Endothelial cell of hepatic sinusoid (primary cell): ENCODE results near the gene CEP104.
"Not testable (repeated sequence)": the region's sequence is repeated elsewhere in the genome, so short reads cannot be mapped to it uniquely, and the experiment has no call there.

Source experiments
- in situ Hi-C: cut with HindIII; loops from 2 replicates; pipeline ENCODE4 v1.10.0; 2017; ENCODE audit warnings: low sequenced_read_pairs

The CEP104 gene

DNA sequence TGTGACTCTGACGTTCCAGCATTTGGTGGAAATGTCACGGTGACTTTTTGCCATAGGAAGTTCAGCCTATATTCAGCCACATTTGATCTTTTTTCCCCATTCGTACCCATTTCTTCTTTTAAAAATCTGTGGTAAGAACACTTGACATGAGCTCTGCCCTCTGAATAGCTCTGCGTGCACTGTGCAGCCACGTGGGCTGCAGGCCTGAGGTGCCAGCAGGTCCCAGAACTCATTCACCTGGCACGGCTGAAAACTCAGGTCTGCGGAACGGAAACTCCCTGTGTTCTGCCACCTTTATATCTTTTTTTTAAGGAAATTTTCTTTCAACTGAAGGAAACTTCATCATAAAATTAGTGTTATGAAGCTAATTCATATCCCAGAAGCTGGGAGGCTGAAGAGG is 28.6 kb downstream of the CEP104 start:
- in situ Hi-C loops = no loop called here

DNA sequence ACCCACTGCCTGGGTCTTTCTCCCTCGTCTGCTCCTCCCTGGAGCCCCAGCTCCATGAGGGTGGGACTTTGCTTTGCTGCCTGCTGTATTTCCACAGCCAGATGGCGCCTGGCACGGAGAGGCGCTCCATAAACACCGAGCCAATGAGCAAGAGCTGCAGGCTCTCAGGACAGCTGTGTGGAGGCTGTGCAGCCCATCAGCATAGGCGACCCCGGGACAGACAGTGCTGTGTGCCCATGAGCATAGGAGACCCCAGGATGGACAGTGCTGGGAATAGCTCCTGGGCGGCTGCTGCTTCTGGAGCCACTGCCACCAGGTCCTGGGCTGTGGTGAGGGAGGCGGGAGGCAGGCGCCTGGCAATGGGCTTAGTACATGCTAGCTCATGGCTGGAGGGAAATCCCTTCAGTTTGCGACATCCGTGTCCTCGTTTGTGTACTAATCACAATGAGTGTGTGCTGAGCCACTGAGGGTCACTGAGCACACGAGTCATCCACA is 29.2 kb downstream of the CEP104 start:
- in situ Hi-C loops = no loop called here

DNA sequence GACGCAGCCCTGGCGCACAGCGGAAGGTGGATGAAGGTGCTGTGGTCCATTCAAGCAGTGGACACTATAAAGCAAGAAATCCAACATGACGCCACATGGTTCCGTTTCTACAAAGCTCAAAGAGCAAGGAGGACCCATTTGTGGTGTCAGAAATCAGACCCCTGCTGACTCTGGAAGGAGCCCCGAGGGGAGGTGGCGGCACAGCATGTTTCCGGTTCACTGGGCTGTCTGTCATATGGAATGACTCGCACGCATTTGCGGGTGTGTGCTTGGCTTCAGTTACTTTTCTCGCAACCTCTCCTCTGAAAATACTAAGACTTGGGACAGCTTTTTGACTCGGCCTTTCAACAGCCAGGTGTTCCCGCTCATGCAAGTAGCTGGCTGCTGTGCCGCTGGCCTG is 31.7 kb downstream of the CEP104 start:
- in situ Hi-C loops = no loop called here

DNA sequence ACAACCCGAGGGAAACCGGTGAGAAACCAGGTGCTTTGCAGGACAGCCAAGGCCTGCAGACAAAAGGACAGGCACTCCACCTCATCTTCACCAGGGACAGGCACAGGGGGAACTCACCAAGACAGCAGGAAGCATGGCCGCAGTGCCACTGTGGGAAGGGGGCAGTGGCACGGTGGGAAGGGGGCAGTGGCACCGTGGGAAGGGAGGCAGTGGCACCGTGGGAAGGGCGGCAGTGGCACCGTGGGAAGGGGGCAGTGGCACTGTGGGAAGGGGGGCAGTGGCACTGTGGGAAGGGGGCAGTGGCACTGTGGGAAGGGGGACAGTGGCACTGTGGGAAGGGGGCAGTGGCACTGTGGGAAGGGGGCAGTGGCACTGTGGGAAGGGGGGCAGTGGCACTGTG is 32.4 kb downstream of the CEP104 start:
- in situ Hi-C loops = no loop called here

DNA sequence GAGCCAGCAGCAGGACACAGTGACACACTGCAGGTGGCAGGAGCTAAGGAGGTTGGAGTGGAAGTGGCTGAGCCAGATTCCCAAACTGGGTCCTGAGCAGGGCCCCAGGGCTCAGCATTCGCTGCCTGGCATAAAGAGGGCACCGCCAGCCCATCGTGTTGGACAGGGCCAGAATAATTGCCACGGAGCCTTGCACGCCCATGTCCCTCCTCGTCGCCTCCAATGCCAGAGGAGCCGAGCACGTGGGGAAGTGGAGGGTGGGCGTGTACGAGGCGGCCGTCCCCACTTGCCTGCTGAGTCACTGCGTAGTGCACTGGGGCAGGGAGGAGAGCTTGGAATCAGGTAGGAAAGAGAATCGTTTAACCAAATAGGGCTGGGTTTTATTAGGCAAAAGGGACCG is 34.6 kb downstream of the CEP104 start:
- in situ Hi-C loops = no loop called here

DNA sequence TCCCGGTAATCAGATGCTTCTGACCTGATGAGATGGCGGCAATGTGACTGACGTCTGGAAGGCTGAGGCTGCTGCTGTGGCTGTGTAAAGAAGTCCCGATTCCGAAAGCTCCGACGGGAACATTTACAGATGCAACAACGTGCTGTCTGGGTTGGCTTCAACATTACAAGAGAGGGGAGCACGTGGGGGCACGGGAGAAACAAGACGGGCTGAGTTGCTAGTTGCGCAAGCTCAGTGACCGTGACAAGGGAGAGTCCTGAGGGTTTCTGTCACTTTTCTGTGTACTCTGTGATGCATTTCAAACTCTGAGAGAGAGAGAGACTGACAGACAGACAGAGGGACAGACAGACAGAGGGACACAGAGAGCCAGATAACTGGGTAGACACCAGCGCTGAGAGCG is 35.1 kb downstream of the CEP104 start:
- in situ Hi-C loops = no loop called here

DNA sequence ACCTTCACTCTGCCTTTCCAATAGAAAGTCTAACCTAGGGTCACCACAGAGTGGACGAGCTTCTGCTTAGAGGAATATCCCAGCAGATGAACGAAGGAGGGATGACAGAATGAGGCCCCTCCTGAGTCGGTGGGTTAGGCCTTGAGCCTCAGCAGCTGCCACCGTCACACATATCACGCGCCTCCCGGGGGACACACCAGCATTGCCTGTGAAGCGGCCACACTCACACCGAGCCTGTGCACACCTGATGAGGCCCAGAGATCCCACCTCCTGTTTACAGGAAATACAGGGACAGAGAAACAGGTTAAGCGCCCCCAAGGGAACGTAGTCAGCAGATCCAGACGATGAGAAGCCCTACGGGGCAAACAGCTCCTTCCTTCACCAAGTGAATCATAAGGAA is 35.6 kb downstream of the CEP104 start:
- in situ Hi-C loops = no loop called here

DNA sequence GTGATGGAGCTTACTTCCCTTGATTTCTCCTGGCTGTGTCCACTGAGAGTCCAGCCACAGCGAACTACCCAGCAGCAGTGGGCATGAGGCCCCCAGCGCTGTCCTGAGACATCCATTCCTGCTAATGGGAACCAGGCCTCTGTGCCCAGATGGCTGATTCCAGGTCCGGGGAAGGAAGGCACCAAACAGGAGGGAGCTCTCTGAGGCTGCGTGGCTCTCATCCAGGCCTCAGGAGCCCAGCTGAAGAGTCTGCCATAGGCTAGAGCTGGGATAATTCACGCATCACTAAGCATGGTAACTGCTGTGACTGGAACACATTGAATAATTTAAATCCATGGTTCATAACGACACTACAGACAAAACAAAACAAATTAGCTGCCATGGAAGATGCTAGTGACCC is 36.0 kb downstream of the CEP104 start:
- in situ Hi-C loops = no loop called here

DNA sequence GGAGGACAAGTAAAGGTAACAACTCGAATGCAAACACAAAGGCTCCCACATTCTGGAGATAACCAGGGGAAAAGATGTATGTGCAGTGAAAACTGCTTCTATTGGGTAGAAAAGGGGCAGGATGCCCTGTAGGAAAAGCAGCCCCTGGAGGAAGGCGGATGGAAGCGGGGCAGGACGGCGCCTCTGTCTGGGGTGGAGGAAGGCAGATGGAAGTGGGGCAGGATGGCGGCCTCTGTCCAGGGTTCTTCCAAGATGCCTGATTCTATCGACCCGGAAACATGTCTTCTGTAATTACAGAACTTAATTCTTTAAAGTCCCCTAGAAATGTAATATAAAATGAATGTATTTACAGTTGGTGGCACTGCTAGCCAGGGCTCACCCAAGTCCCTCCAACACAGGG is 36.7 kb downstream of the CEP104 start:
- in situ Hi-C loops = no loop called here

DNA sequence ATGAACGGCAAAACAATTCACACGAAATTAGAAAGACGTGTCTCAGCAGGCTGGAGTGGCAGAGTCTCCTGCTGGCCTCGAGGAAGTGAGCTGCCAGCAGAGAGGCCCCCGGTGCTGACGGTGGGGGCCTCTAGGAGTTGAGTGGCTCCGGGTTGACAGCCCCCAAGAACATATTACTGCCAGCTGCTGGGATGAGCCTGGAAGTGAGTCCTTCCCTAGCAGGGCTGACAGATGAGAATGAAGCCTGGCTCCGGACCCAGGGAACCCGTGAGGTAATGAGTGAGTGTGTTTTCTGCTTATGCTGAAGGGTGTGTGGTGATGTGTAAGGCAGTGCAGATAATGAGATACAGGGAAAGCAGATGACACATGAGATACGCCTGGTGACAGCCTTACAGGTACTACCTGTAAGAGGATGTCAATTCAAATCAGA is 37.2 kb downstream of the CEP104 start:
- in situ Hi-C loops = loop anchor here (5.0 kb wide), 1 partner anchor 47 kb away; the partner anchor contains the start of gene SMIM1

DNA sequence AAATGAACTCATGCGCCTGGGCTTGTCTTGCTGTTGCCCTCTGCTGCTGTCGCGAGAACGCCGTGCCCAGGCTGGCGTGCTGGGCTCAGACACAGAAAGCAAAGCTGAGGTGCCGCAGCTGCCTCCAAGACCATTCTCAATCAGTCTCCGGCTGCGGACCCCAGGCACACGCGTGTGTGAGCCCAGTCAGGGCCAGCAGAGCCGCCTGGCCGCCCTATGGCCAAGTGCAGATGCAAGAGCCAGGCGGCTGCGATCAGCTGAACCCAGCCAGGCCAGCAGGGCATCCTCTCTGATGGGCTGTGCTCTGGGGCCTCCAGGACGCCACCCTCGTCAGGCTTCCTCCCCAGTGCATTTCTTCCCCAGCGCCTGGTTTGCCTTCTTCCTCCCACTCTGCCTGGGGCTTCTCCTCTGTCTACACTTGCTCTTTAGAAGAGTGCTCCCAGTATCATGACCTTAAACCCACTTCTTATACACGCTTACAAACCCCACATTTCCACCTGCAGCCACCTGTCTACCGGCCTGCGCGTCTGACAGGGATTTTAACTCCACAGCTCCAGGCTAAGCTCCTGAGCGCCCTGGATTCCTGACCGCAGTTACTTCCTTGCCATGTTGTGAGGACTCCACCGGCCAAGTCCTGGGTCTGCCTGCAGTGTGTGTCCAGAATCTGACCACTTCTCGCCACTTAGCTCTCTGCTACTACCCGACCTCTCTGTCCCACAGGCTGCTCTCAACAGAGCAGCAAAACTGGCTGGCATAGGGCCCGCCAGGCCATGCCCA is 39.0 kb downstream of the CEP104 start:
- in situ Hi-C loops = loop anchor here (5.0 kb wide), 1 partner anchor 46 kb away; the partner anchor contains the start of gene SMIM1

DNA sequence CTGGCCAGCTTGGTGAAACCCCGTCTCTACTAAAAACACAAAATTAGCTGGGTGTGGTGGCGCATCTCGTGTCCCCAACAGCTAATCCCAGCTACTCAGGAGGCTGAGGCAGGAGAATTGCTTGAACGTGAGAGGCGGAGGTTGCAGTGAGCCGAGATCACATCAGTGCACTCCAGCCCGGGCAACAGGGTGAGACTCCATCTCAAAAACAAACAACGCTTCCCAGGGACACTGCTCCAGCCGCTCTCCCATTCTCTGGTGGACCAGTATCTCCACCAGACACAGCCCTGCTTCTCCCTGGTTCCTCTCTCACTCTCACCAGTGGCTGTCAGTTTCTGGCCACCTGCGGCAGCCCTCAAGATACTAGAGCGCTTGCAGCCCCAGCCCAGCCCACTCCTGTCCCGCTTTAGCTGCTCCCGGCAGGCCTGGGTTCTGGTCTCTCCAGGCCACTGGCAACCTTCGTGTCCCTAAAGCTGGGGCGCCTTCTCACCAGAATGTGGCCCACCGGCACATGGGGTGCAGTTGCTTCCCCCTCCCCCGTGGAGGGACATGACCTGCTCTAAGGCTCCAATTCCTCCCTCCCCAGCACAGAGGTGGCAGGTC is 39.8 kb downstream of the CEP104 start:
- in situ Hi-C loops = loop anchor here (5.0 kb wide), 1 partner anchor 45 kb away; the partner anchor contains the start of gene SMIM1

DNA sequence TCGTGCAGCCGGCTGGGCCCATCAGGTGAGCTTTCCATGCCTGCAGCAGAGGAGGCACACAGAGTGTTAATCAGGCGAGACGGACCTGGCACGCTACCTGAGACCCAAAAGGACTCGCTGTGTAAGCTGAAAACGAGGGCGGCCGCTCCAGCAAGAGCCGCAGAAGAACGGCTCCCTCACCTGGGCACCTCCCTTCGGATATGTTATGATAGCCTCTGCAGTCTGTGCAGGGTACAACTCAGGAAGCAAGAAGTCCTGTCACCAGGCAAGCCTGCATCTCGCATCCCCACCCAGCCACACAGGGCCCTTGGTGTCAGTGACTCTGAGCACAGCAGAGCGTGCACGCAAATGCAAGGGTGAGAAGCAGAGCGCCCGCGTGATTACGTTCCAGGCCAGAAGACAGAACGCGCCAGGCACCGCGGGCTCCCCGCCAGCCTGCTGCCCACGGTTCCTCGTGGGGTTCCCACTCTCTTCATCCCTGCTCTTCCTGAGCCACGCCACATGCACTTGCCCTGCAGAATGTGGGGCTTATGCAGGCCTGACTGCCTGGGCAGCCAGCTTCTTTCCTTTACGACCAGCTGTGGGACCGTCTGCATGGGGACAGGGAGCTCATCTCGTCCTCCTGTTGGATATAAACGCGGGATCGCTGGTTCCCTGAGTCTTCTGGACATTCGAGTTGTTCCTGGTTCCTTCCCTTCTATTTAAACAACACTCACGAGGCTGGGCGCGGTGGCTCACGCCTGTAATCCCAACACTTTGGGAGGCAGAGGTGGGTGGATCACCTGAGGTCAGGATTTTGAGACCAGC is 40.5 kb downstream of the CEP104 start:
- in situ Hi-C loops = loop anchor here (5.0 kb wide), 1 partner anchor 44 kb away; the partner anchor contains the start of gene SMIM1

DNA sequence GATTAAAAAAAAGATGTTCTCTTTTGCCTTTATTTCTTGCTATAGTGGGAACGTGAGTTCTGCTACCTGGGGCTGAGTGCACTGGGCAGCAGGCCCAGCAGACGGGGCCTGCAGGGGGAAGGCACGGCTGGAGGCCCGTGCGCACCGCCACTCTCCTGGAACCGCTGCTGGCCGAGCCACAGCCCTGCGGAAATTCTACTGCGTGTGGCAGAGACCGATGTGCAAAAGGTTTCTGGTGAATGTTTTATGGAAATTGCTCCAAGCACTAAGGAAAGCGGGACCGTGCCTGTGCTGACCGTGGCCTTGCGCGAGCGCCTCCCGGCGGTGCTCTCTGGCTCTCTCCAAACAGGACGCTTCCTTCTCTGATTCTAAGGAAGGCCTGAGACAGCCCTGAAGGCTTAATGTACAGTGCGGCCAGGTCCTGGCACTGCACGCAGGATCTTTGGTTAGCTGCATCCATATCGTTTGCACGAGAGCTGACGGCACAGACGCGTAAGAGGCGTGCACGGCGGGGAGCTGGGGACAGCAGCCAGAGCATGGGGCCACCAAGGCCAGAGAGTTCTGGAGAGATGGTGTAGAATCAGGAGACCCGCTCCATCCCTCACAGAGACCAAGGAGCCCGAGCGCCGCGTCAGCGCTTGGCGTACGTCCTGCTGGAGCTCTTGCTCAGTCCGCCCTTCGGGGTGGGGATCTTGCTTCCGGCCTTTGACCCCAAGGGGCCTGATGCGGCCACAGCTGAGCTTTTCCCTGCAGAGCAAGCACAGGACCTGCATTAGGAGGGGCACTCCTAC is 42.0 kb downstream of the CEP104 start:
- in situ Hi-C loops = loop anchor here (5.0 kb wide), 1 partner anchor 43 kb away; the partner anchor contains the start of gene SMIM1

DNA sequence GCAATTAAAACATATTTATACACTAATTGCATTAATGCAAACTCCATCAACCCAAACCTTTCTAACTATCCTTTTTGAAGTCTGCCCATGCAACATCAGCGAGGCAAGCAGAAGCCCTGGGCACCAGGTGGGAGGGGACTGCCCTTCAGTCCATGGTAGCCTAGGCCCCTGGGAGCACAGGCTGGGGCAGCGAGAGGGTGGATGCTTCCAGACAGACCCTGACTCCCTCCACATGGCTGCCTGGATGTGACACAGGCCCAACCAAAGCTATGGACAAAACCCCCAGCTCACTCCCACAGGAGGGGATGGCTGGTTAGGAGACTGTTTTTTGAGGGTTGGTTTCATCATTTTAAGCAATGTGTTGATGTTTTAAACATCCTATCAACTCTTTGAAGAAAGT is 42.9 kb downstream of the CEP104 start:
- in situ Hi-C loops = no loop called here

DNA sequence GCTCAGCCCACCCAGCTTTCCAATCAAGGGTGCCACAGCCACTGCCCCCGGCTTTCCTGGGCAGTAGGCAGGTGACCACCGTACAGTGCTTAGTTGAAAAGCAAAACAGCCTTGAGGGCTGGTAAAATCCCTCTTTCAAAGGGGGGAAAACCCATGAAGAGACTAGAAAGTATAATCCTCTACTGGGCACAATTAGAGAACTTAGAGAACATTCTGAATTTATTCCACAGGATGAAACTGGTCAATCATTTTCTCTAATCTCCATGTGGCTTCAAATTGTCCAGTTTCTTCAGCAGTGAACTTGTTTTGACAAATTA is 45.5 kb downstream of the CEP104 start:
- in situ Hi-C loops = no loop called here

DNA sequence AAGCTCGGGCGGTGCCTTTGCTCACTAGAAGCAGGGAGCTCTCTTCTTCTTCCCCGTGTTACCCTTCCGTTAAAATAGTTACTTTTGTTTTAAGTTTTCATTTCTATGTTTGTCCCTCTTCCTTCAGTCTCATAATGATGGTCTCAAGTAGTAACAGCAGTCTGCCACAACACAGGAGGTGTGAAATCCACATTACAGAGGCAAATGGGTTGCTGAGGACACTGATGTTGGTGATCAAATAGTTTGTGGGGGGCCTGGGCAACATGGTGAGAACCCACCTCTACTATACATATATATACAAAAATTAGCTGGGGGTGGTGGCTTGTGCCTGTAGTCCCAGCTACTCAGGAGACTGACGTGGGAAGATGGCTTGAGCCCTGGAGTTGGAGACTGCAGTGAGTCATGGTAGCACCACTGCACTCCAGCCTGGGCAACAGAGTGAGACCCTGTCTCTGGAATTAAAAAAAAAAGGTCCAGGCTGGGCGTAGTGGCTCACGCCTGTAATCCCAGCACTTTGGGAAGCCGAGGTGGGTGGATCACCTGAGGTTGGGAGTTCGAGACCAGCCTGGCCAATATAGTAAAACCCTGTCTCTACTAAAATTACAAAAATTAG is 46.8 kb downstream of the CEP104 start:
- in situ Hi-C loops = not testable (repeated sequence)

DNA sequence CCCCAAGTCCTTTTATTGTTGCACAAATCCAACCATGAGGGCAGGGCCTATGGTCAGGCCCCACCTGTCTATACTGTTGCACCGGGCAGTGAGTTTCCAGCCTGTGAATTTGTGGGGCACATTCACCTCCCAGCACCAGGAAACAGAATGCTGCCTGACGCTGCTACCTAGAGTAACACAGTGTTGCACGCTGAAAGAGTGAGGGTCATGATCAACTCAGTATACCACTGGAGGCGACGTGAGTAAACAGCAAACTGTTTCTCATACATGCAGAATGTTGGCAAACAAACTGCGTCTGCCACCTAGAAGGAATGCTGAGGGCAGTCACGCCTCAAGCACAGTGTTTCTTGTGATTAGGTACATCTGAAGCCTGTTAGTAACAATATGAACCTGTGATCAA is 47.3 kb downstream of the CEP104 start:
- in situ Hi-C loops = no loop called here

DNA sequence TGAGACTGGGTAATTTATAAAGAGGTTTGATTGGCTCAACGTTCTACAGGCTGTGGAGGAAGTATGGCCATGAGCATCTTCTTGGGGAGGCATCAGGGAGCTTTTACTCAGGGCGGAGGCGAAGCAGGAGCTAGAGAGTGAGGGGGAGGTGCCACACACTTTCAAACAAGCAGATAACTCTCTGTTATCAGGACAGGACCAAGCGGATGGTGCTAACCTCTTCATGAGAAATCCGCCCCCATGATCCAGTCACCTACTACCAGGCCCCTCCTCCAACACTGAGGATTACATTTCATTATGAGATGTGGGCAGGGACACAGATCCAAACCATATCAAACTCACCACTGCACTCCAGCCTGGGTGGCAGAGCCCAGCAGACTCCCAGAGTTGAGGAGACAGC is 49.2 kb downstream of the CEP104 start:
- in situ Hi-C loops = no loop called here

DNA sequence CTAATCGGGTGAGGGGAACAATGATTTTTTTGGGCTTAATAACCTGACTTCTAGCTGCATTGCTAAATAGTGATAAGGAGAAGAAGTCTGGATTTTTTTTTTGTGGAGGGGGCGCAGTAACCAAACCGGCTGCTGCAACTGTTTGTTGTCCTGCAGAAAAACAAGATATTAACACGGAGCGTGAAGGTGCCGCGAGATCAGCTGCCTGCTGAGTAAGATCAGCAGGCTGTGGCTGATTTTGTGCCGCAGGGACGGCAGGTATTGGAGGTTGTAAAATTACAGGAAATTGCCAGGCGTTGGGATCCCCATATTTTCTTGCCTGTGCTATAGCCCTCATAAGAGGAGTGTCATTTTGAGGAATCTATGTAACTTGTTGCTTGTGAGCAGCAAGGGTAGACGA is 52.0 kb downstream of the CEP104 start:
- in situ Hi-C loops = no loop called here
